ENCODE data around the gene TCOF1.

DNA sequence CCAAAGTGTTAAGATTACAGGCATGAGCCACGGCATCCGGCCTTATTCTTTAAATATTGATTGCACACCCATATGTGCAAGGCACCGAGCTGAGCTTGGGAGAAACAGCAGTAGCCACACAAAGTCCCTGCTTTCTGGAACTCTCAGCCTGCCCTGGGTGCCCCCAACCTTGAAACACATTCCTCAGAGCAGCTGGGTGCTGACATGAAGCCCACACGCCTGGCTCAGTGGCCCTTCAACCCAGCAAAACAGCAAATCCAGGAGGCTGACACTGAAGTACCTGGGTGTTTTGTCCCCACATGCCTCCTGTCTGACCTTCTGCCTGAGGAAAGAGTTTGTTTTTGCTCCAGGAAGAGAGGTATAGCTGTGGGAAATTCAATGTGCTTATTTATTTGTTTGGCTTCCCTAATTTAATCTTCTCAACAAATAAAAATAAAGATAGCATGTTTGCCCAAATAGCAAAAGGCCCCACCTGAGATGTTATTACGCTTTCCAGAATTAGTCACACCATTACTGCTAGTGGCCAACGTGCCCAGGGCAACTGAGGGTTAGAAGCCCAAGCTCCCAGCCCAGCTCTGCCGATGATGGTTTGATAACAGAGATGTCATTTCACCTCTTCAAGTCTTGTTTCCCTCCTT lies 13.4 kb upstream of the TCOF1 start:
- TF ChIP-seq, protein P1, sequence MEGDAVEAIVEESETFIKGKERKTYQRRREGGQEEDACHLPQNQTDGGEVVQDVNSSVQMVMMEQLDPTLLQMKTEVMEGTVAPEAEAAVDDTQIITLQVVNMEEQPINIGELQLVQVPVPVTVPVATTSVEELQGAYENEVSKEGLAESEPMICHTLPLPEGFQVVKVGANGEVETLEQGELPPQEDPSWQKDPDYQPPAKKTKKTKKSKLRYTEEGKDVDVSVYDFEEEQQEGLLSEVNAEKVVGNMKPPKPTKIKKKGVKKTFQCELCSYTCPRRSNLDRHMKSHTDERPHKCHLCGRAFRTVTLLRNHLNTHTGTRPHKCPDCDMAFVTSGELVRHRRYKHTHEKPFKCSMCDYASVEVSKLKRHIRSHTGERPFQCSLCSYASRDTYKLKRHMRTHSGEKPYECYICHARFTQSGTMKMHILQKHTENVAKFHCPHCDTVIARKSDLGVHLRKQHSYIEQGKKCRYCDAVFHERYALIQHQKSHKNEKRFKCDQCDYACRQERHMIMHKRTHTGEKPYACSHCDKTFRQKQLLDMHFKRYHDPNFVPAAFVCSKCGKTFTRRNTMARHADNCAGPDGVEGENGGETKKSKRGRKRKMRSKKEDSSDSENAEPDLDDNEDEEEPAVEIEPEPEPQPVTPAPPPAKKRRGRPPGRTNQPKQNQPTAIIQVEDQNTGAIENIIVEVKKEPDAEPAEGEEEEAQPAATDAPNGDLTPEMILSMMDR (IDR thresholded peaks at IDR 0.05) = no peak
- TF ChIP-seq ZFX (IDR thresholded peaks at IDR 0.05; ENCODE audit: borderline replicate concordance) = no peak
